GM20431 (cell line): Measurements from ENCODE around the gene ZNF500.

Source experiments
- in situ Hi-C: fragments of 300-500 bp; cut with MseI, MboI; formaldehyde crosslinking; loops from one replicate; pipeline ENCODE4 v1.15.0; 2020; ENCODE audit warnings: low sequenced_read_pairs; ENCODE audit not compliant: unreplicated experiment

ZNF500 gene

DNA sequence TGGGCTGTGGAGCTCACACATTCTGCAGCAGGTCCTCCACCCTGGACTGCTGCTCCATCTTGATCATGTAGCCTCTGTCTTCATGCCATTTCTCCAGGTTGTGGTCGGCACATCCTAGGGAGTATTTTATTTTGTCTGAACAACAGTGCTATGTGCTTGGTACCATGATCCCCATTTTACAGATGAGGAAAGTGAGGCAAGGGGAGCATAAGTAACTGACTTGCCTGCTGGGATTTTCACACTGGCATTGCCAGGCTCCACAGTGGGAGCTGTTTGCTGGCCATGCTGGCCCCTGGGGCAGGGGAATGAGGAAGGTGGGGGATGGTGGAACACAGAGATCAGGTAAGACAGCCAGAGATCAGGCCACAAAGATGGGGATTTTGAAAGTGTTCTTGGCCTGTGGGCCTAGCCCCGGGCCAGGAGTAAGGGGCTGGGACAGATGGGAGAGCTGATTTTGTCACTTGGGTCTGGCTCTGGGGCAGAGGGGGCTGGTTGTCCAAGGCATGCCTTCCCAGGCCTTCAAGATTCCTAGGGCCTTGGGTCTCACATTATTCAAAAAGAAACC lies 9.3 kb upstream of the ZNF500 start:
- in situ Hi-C loops: no loop called here

DNA sequence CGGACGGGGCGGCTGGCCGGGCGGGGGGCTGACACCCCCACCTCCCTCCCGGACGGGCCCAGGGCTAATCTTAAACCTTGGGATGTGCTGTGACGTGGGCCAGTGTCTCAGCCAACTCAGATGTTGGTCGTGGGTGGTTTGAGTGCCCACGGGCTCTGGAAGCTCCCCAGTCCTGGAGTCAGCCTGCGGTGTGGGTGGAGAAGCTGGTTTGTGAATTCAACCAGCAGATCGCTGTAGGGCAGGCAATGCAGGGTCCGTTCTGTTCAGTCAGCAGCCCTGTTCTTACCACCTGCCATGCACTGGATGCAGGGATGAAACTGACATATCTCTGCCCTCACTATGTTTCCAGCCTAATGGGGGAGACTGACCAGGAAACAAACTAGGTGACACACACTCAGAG lies 8.0 kb upstream of the ZNF500 start:
- in situ Hi-C loops: no loop called here

DNA sequence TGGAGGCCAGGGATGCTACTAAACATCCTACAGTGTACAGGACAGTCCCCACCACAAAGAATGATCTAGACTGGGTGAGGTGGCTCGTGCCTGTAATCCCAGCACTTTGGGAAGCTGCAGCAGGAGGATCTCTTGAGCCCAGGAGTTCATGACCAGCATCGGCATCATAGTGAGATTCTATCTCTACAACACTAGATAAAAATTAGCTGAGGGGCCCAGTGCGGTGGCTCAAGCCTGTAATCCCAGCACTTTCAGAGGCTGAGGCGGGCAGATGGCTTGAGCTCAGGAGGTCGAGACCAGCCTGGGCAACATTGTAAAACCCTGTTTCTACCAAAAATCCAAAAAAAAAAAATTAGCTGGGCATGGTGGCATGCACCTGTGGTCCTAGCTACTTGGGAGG lies 5.4 kb upstream of the ZNF500 start:
- in situ Hi-C loops: no loop called here

DNA sequence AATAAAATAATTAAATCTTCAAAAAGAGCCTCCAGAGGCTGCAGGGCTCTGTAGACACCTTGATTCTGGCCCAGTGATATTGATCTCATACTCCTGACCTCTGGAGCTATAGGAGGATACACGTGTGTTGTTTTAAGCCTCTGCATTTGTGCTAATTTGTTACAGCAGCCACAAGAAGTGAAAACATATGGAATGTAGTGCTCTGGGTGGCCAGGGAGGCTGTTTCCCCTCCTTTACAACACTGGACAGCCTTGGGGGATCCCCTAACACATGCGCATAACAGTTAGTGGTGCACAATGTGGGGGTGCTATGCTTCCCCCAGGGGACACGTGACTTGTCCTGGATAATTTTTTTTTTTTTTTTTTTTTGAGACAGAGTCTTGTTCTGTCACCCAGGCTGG lies 4.7 kb upstream of the ZNF500 start:
- in situ Hi-C loops: no loop called here

DNA sequence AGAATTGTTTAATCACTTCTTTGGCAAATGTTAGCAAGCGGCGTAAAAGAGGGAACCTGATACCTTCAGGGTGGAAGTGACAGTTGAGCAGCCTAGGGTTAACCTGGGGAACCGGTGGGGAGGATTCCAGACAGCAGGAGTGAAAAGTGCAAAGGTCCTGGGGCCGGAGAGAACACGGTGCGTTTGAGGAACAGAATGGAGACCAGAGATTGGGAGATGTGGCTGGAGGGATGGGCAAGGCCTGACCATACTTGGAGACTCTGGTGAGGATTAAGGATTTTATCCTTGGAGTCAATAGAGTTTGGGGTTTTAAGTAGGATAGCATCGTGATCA lies 2.3 kb upstream of the ZNF500 start:
- in situ Hi-C loops: no loop called here

DNA sequence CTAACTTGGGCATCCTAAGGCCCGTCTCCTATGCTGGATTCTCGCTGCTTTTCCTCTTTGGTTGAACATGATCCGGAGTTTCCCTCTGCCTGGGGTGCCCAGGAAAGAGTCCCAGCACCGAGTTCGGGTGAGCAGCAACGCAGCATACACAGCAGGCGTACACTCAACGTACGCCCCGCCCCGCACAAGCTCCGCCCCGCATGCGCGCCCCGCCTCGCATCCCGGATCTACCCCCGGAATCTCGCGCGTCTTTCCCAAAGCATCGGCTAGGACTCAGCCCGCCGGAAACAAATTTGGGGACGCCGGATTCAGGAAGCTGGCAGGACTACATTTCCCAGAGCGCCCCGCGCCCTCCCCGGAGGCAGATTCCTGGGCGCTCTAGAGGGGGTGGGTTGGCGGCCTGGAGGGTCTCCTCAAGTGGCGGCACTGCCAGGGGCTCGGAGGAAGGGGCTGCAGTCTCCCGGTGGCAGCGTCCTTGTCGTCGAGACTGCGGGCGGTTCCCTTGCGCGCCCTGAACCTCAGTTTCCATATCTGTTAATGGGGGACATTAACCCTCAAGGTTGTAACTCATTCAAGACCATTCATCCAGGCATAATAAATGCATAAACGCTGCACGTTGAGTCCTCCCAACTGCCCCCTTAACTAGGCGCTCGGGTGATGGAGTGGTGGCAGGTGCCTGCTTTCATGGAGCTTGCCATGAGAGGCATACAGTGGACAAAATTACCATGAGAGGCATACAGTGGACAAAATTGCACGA lies 1.8 kb upstream of the ZNF500 start:
- in situ Hi-C loops: no loop called here

DNA sequence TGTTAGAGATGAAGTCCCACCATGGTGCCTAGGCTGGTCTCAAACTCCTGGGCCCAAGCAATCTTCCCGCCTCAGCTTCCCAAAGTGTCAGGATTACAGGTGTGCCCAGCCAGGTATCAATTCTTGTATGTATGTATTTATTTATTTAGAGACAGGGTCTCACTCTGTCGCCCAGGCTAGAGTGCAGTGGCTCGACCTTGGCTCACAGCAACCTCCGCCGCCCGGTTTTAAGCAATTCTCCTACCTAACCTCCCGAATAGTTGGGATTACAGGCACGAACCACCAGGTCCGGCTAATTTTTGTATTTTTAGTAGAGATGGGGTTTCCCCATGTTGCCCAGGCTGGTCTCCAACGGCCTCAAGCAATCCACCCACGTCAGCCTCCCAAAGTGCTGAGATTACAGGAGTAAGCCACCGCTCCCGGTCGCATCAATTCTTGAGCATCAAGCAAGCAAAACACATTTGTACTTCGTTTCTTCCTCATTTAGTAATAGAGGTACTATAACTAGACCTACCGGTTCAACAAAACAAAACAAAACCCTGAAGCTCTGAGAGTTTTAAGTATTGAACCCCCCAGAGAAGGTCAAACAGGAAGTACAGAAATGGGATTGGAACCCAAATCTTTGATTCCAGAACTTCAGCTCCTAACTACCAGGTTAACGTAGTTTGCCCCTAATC lies 1.0 kb upstream of the ZNF500 start:
- in situ Hi-C loops: no loop called here

DNA sequence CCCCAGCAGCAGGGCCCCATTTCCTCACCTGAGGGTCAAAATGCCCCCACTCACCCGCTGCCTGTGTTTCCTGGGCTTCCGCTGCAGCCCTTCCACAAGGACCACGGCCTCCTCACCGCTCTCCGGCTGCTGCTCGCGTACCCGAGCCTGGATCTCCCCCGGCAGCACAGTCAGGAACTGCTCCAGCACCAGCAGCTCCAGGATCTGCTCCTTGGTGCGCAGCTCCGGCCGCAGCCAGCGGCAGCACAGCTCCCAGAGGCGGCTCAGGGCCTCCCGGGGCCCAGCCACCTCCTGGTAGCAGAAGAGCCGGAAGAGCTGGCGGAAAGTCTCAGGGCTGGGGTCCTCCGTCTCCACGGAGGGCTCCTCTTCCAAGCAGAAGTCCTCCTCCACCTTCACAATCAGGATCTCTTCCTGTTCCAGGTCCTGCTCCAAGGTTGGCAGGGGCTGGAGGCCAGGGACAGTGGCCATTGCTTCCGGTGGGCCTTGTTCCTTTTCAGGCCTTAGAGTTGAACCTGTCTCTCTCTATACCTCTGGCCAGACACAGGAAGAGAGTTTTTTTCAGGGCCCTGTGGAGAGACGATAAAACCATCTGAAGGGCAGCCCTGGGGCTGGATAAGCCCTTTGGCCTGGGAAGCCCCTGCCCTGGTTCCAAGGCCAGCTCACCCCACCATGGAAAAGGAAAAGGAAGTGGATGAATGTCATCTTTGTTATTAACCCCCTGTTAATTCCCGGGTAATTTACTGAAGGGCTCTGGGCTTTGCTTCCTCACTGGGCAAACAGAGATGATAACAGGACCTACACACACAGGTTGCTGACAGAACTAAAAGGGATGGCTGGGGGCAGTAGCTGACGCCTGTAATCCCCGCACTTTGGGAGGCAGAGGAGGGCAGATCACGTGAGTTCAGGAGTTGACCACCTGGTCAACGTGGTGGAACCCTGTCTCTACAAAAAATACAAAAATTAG lies 1.2 kb downstream of the ZNF500 start:
- in situ Hi-C loops: no loop called here

DNA sequence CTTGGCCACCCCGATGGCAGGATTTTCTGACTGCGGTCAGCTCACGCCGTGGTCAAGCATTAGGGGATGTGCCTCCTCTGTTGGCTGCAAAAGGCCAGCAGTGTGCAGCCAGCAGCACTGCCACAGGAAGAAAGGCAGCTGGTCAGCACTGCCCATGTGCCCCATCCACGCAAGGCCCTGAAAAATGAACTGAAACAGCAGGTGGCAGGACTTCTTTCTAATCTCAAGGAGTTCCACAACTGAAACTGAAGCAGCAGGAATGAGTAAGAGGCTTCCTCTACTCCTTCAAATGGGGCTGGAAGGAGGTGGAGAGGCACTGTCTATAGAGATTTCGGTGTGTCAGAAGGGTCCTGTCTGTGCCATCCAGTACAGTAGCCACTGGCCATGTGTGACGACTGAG lies 3.2 kb downstream of the ZNF500 start:
- in situ Hi-C loops: no loop called here

DNA sequence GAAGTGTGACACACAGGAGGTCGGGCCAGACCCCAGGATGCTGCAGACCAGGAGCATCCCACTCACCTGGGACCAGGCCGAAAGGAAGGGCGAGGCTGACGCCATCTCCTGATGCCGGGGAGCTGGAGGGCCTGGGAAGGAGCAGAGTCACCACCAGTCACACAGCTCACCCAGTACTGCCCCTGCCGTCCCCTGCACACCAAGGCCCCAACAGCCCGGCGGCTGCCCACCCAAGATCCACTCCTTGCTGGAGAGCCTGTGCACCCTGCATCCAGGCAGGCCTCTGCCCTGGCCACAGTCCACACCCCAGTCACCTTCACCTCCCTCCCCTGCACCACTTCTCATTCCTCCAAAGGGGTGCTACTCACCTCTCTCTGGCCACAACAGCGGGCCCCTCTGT lies 4.8 kb downstream of the ZNF500 start:
- in situ Hi-C loops: no loop called here

DNA sequence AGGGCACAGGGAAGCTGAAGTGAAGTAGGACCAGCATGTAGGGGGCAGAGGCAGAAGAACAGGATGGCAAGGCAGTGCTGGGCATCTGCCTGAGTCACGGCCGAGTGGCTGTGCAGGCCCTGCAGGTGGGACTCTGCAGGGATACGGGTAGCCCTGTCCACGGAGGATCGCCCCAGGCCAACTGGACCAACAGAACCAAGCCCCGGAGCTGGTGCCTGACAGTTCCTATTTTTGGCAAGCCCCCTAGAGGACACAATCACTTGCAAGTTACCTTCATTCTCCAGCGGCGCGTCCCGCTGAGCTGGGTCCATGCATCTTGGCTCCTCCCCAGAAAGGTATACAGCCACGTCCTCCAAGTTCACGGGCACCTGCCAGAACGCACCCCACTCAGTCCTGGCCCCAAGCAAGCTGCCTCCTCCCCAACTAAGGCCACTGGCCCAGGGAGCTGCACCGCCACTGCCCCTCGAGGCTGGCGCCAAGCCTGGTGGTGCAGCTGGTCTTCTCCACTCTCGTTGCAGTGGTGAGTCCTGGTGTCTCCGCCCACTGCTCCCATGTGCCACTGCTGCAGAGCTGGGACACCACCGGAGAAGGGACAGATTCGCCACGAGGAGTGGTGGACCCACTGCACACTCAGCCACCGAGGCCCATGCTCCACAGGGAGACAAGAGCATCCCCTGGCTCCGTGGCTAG lies 6.6 kb downstream of the ZNF500 start:
- in situ Hi-C loops: no loop called here

DNA sequence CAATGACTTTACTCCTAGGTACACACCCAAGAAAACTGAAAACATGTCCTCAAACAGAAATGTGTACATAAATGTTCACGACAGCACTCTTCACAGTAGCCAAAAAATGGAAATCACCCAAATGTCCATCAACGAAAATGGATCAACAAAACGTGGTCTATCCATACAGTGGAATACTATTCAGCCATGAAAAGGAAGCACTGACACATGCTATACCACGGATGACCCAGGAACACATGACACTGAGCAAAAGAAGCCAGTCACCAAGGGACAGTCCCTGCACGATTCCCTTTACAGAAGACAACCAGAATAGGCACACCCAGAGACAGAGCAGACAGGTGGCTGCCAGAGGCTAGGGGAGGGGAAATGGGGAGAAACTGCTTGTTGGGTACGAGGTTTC lies 11.3 kb downstream of the ZNF500 start:
- in situ Hi-C loops: no loop called here

DNA sequence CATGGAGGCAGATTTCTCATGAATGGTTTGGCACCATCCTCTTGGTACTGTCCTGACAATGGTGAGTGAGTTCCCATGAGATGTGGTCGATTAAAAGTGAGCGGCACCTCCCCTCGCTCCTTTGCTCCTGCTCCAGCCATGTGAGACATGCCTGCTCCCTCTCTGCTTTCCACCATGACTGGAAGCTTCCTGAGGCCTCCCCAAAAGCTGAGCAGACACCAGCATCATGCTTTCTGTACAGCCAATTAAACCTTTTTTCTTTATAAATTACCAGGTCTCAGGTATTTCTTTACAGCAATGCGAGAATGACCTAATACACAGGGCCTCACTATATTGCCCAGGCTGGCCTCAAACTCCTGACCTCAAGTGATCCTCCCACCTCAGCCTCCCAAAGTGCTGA lies 12.1 kb downstream of the ZNF500 start:
- in situ Hi-C loops: no loop called here

DNA sequence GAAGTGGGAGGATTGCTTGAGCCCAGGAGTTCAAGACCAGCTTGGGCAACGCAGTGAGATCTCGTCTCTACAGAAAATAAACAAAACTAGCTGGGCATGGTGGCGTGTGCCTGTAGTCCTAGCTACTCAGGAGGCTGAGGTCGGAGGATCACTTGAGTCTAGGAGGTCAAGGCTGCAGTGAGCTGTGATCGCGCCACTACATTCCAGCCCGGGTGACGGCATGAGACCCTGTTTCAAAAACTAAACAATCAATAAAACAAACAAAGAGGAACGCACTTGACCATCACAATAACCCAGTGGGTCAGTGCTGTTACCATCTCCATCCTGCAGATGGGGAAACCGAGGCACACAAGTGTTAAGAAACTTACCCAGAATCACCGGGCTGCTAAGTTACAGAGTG lies 13.7 kb downstream of the ZNF500 start:
- in situ Hi-C loops: no loop called here

DNA sequence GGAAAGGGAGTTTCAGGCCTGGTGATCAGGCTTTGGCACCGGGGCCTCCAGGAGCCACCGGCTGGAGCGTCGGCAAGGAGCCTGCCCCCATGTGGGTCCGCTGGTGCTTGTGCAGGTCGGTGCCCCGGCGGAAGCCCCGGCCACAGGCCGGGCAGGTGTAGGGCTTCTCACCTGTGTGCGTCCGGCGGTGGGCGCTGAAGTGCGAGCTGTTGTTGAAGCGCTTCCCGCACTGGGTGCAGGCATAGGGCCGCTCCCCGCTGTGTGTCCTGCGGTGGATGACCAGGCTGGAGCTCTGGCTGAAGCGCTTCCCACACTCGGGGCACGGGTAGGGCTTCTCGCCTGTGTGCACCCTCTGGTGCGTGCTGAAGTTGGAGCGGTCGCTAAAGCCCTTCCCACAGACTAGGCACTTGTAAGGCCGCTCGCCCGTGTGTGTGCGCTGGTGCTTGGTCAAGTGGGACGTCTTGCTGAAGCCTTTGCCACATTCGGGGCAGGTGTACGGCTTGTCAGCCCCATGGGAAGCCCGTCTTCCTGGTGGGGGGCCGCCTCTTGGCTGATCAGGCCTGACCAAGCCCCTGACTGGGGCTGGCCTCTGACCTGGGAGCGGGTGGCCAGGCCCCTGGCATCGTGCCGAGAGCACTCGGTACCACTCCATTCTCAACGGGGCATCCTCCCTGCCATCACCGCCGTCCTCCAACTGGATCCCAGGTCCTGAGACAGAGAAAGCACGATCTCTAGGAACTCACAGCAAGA lies 14.4 kb downstream of the ZNF500 start:
- in situ Hi-C loops: no loop called here

DNA sequence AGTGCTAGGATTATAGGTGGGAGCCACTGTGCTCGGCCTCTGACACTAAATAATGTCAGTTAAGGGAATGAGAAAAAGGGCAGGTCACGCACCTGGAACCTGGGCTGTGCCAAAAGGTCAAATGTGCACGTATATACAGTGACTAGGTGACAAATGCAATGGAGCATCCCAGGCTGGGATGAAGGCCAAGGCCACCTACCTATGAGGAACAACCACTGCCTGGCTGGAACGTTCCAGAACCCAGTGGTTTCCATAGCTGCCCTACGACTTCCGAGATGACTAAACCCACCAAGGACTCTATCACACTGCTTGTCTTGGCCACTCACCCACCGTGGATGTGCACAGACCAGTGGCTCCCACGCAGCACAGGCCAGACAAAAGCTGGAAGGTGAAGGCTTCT lies 16.1 kb downstream of the ZNF500 start:
- in situ Hi-C loops: no loop called here

DNA sequence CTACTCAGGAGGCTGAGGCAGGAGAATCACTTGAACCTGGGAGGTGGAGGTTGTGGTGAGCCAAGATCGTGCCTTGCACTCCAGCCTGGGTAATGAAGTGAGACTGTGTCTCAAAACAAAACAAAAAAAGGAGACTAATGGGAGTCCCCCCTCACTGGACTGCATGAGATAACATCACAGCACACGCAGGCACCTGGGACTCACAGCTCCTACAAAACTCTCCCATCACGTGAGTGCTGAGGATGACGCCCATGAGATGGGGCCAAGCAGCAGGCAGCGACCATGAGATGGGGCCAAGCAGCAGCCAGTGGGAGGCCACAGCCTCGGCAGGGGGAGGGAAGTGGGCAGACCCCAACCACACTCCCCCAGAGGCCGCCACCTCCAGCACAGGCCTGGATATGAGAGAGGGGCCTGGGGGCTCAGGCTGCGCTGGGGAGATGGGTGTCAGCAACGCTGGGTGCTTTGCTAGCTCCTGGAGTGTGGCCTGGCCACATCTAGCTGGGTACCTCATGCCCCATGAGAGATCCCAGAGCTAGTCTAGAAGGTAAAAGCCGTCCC lies 17.2 kb downstream of the ZNF500 start:
- in situ Hi-C loops: no loop called here

DNA sequence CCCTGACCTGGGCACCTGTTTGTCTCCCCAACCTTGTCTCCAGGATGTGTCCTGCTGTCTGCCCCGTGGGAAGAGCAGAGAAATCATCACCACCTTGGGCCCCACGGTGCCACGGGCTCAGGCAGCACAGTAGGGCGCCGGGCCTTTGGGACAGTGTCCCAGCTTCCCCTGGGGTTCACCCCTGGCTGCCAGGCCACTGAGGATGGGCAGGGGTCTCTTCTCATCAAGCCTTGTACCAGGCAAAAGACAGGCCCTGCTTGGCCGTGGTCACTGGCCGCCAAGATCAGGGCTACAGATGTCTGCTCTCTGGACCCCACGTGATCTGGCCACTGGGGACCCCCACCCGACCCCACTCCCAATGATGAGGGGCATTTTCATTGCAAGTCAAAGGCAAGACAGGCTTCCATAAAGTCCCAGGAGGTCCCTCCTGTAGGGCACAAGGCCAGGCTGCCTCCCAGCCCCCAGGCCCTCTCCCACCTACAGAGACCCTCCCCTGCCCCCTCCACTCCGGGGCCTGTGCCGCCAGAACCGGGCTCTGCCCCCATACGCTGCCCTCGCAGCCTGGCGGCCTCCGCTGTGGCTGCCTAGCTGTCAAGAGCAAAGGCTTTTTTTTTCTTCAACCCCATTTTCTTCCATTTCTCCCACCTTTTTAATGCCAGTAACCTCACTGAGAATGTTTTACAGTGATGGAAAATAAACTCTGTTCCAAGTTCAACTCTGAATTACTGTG lies 18.1 kb downstream of the ZNF500 start:
- in situ Hi-C loops: no loop called here
